Activated T-cell treated with anti-CD3 and anti-CD28 coated beads, Interleukin-2, amount 50 U/mL, for 4 hours (primary cell): ENCODE results near the gene TMEM80. TPM values are rescaled to one million over a fixed set of nuclear protein-coding genes. Genes with fewer than 3 reads are reported as not detected.

Experiments
- ATAC-seq, 2 donors: fragments of 200-7000 bp; cut with Tn5 transposase; one replicate each; pipeline ENCODE4 v1.10.0; 2021
- DNase-seq: peaks from one replicate; pipeline ENCODE4 v3.0.0-alpha.2; 2020
- H3K27me3 Mint-ChIP-seq: one replicate; pipeline ENCODE4 v1.8.0; 2021; ENCODE audit warnings: low read depth, mixed read lengths
- H3K36me3 Mint-ChIP-seq: one replicate; pipeline ENCODE4 v1.8.0; 2022; ENCODE audit warnings: mixed read lengths; ENCODE audit not compliant: insufficient read depth
- H3K4me1 Mint-ChIP-seq: one replicate; pipeline ENCODE4 v1.8.0; 2021; ENCODE audit warnings: low read depth, mixed read lengths
- H3K4me3 Mint-ChIP-seq: one replicate; pipeline ENCODE4 v1.8.0; 2021; ENCODE audit warnings: mild to moderate bottlenecking, moderate library complexity, mixed read lengths
- H3K9me3 Mint-ChIP-seq: one replicate; pipeline ENCODE4 v1.8.0; 2021; ENCODE audit warnings: mixed read lengths
- total RNA-seq, 3 donors: library from RNA; stranded (reverse); gene quantifications; one replicate each; pipeline ENCODE4 v1.2.1, GENCODE V29; 2021

Gene TMEM80
- total RNA-seq, 3 donors from 2014 or later, result 6.8 to 7.5 (median 7.0) TPM

- ATAC-seq, result no peak
- no peak for DNase-seq
- H3K36me3 Mint-ChIP-seq, result peaks cover 12% of the 10 kb centered on the region
- H3K4me1 Mint-ChIP-seq, result peaks cover 32% of the 10 kb centered on the region
- H3K9me3 Mint-ChIP-seq, result no peaks in the 10 kb centered on the region
- H3K4me3 Mint-ChIP-seq, result peak overlapping the region; percentile 81
- no peaks in the 10 kb centered on the region for H3K27me3 Mint-ChIP-seq
Observed at GRCh38 chr11:690738-691633, 4.6 kb upstream of the TMEM80 start.

GRCh38 chr11:691710-692590 is 3.7 kb upstream of the TMEM80 start:
- Mint-ChIP-seq H3K27me3 (no peaks in the 10 kb centered on the region), H3K36me3 (peaks cover 10% of the 10 kb centered on the region), H3K4me1 (peaks cover 40% of the 10 kb centered on the region), H3K9me3 (no peaks in the 10 kb centered on the region), H3K4me3 (peak overlapping the region; percentile 81)
- DNase-seq (no peak), ATAC-seq (no peak)

- Mint-ChIP-seq H3K9me3 (no peaks in the 10 kb centered on the region), H3K27me3 (no peaks in the 10 kb centered on the region), H3K4me1 (peaks cover 50% of the 10 kb centered on the region), H3K4me3 (peak overlapping the region; percentile 81), H3K36me3 (peaks cover 3% of the 10 kb centered on the region)
- ATAC-seq (no peak), DNase-seq (no peak)
Observed at GRCh38 chr11:692824-693414, 2.7 kb upstream of the TMEM80 start.

GRCh38 chr11:693415-693831 is 2.2 kb upstream of the TMEM80 start:
- peaks cover under 1% of the 10 kb centered on the region for H3K36me3 Mint-ChIP-seq
- ATAC-seq (no peak), DNase-seq (no peak)
- H3K27me3 Mint-ChIP-seq, result no peaks in the 10 kb centered on the region
- peak overlapping the region; percentile 81 for H3K4me3 Mint-ChIP-seq
- H3K4me1 Mint-ChIP-seq, result peaks cover 54% of the 10 kb centered on the region
- no peaks in the 10 kb centered on the region for H3K9me3 Mint-ChIP-seq

GRCh38 chr11:693887-694562 is 1.6 kb upstream of the TMEM80 start:
- ATAC-seq, result no peak
- Mint-ChIP-seq H3K4me3 (peak overlapping the region; percentile 81), H3K27me3 (no peaks in the 10 kb centered on the region), H3K9me3 (no peaks in the 10 kb centered on the region), H3K36me3 (no peaks in the 10 kb centered on the region), H3K4me1 (peaks cover 54% of the 10 kb centered on the region)
- no peak for DNase-seq

- H3K36me3 Mint-ChIP-seq, result no peaks in the 10 kb centered on the region
- no peaks in the 10 kb centered on the region for H3K9me3 Mint-ChIP-seq
- peak within 1 kb of the TSS; percentile 86 for H3K4me3 Mint-ChIP-seq
- peak; percentile 98 for DNase-seq
- ATAC-seq, result peak; percentile 86 to 87
- no peaks in the 10 kb centered on the region for H3K27me3 Mint-ChIP-seq
- H3K4me1 Mint-ChIP-seq, result peaks cover 52% of the 10 kb centered on the region
Observed at GRCh38 chr11:694563-695287, 891 bp upstream of the TMEM80 start, which contains the start of gene DEAF1. Gene DEAF1 (minus strand): TSS chr11:695222. CDS start chr11:695047, 175 bp downstream.

GRCh38 chr11:695288-695537 is 403 bp upstream of the TMEM80 start:
- no peaks in the 10 kb centered on the region for H3K9me3 Mint-ChIP-seq
- H3K4me3 Mint-ChIP-seq, result peak overlapping the region; percentile 86
- DNase-seq, result no peak
- no peak for ATAC-seq
- H3K4me1 Mint-ChIP-seq, result peaks cover 52% of the 10 kb centered on the region
- H3K27me3 Mint-ChIP-seq, result no peaks in the 10 kb centered on the region
- no peaks in the 10 kb centered on the region for H3K36me3 Mint-ChIP-seq

GRCh38 chr11:696955-697491 is 1.4 kb downstream of the TMEM80 start:
- ATAC-seq (no peak), DNase-seq (no peak)
- Mint-ChIP-seq H3K4me1 (peaks cover 37% of the 10 kb centered on the region), H3K4me3 (peak overlapping the region; percentile 61), H3K36me3 (peaks cover 3% of the 10 kb centered on the region), H3K9me3 (no peaks in the 10 kb centered on the region), H3K27me3 (no peaks in the 10 kb centered on the region)

- ATAC-seq (no peak), DNase-seq (no peak)
- H3K4me1 Mint-ChIP-seq, result peaks cover 31% of the 10 kb centered on the region
- no peak overlapping the region for H3K4me3 Mint-ChIP-seq
- H3K9me3 Mint-ChIP-seq, result no peaks in the 10 kb centered on the region
- peaks cover 3% of the 10 kb centered on the region for H3K36me3 Mint-ChIP-seq
- H3K27me3 Mint-ChIP-seq, result no peaks in the 10 kb centered on the region
Observed at GRCh38 chr11:697811-698311, 2.2 kb downstream of the TMEM80 start.

- Mint-ChIP-seq H3K4me3 (no peak overlapping the region), H3K36me3 (peaks cover 3% of the 10 kb centered on the region)
- DNase-seq, result no peak
Observed at GRCh38 chr11:698493-699115, 3.0 kb downstream of the TMEM80 start.

GRCh38 chr11:699116-699508 is 3.5 kb downstream of the TMEM80 start:
- DNase-seq (no peak), ATAC-seq (no peak)
- peaks cover 3% of the 10 kb centered on the region for H3K36me3 Mint-ChIP-seq
- no peaks in the 10 kb centered on the region for H3K9me3 Mint-ChIP-seq
- no peak overlapping the region for H3K4me3 Mint-ChIP-seq
- H3K27me3 Mint-ChIP-seq, result no peaks in the 10 kb centered on the region
- peaks cover 22% of the 10 kb centered on the region for H3K4me1 Mint-ChIP-seq

More at GRCh38 chr11:698493-699115, 3.0 kb downstream of the TMEM80 start:
- Mint-ChIP-seq H3K4me1 (peaks cover 23% of the 10 kb centered on the region), H3K27me3 (no peaks in the 10 kb centered on the region), H3K9me3 (no peaks in the 10 kb centered on the region)
- ATAC-seq, result no peak

- Mint-ChIP-seq H3K27me3 (no peaks in the 10 kb centered on the region), H3K4me3 (no peak overlapping the region), H3K9me3 (no peaks in the 10 kb centered on the region), H3K4me1 (peaks cover 22% of the 10 kb centered on the region), H3K36me3 (peaks cover 3% of the 10 kb centered on the region)
- ATAC-seq (no peak), DNase-seq (no peak)
Observed at GRCh38 chr11:699753-700152, 4.1 kb downstream of the TMEM80 start.
